Upper lobe of left lung (tissue), 4 donors: ENCODE data around the gene PAIP2.

ENCODE experiments used
- CTCF ChIP-seq, 6 experiments: fragments of 450-650 bp in 4 of 6; fragments of 200-600 bp in 2 of 6; sonication (generic) in 2 of 6; IDR thresholded peaks; one replicate each; pipeline ENCODE4 v1.5.1; 2016 to 2019; ENCODE audit warnings: antibody characterized with exemption in 6 of 6
- EP300 ChIP-seq, 4 donors: sonication (generic); formaldehyde crosslinking; IDR thresholded peaks; one replicate each; pipeline ENCODE4 v1.5.1; 2017; ENCODE audit warnings: antibody characterized with exemption in 4 of 4, control low read depth in 2 of 4
- POLR2A ChIP-seq, 4 donors: fragments of 450-650 bp; IDR thresholded peaks; one replicate each; pipeline ENCODE4 v1.5.1; 2016 to 2017; ENCODE audit warnings: antibody characterized with exemption in 4 of 4, mild to moderate bottlenecking in 2 of 4
- POLR2AphosphoS5 ChIP-seq, 2 donors: sonication (generic); formaldehyde crosslinking; IDR thresholded peaks; one replicate each; pipeline ENCODE4 v1.5.1; 2017; ENCODE audit warnings: antibody characterized with exemption in 2 of 2

GRCh38 chr5:139374909-139375308 lies 33.3 kb downstream of the PAIP2 start:
- no peak for TF ChIP-seq EP300 (IDR thresholded peaks at IDR 0.05)
- no peak for TF ChIP-seq CTCF (IDR thresholded peaks at IDR 0.05)
- TF ChIP-seq POLR2A (IDR thresholded peaks at IDR 0.05), result no peak
- no peak for TF ChIP-seq POLR2AphosphoS5 (IDR thresholded peaks at IDR 0.05)
